ENCODE measurements around the gene PRICKLE1. TPM values are rescaled to one million over a fixed set of nuclear protein-coding genes. Genes with fewer than 3 reads are reported as not detected.
A peak's percentile ranks its signal among the peaks of the same experiment; 100 is the strongest.

Gene PRICKLE1
- polyA plus RNA-seq, 1 experiment: 36.0 TPM

GRCh38 chr12:42590330-42590934 is 886 bp upstream of the PRICKLE1 start:
- CTCF ChIA-PET: interaction anchor here (0.6 kb wide), 1 partner anchor 112 kb away, joined by 3 read pairs; no protein-coding TSS in a partner anchor
- POLR2A ChIA-PET: interaction anchor here (1.0 to 1.1 kb wide), 2 partner anchors 41 to 692 kb away, joined by 5 to 9 read pairs; no protein-coding TSS in a partner anchor
- DNase-seq (ENCODE audit: low read depth, low spot score): no peak
- Histone ChIP-seq H3K9me3 (ENCODE audit: control insufficient read depth, insufficient read depth, low read length) (no peaks in the 10 kb centered on the region; the same call in 1 of the 2 replicates), H3K27me3 (ENCODE audit: control insufficient read depth, insufficient read depth, low read length) (peaks cover 7% of the 10 kb centered on the region), H3K27ac (ENCODE audit: low read depth, low read length) (peak overlapping the region; percentile 50), H3K4me3 (ENCODE audit: low read depth, low read length) (peak overlapping the region; percentile 65)
- TF ChIP-seq CTCF (IDR thresholded peaks at IDR 0.05; ENCODE audit: low read depth, low read length): no peak

- ChIA-PET POLR2A (no interaction called here), CTCF (no interaction called here)
- H3K9me3 ChIP-seq (ENCODE audit: control insufficient read depth, insufficient read depth, low read length): no peaks in the 10 kb centered on the region; the same call in 1 of the 2 replicates
- H3K27ac ChIP-seq (ENCODE audit: low read depth, low read length): no peak overlapping the region
- H3K27me3 ChIP-seq (ENCODE audit: control insufficient read depth, insufficient read depth, low read length): peaks cover 5% of the 10 kb centered on the region
- peak overlapping the region; percentile 94 for H3K4me3 ChIP-seq (ENCODE audit: low read depth, low read length)
- TF ChIP-seq CTCF (IDR thresholded peaks at IDR 0.05; ENCODE audit: low read depth, low read length): peak; percentile 66
- DNase-seq (ENCODE audit: low read depth, low spot score): no peak
Measured at GRCh38 chr12:42588524-42589464, 752 bp downstream of the PRICKLE1 start.

DNA sequence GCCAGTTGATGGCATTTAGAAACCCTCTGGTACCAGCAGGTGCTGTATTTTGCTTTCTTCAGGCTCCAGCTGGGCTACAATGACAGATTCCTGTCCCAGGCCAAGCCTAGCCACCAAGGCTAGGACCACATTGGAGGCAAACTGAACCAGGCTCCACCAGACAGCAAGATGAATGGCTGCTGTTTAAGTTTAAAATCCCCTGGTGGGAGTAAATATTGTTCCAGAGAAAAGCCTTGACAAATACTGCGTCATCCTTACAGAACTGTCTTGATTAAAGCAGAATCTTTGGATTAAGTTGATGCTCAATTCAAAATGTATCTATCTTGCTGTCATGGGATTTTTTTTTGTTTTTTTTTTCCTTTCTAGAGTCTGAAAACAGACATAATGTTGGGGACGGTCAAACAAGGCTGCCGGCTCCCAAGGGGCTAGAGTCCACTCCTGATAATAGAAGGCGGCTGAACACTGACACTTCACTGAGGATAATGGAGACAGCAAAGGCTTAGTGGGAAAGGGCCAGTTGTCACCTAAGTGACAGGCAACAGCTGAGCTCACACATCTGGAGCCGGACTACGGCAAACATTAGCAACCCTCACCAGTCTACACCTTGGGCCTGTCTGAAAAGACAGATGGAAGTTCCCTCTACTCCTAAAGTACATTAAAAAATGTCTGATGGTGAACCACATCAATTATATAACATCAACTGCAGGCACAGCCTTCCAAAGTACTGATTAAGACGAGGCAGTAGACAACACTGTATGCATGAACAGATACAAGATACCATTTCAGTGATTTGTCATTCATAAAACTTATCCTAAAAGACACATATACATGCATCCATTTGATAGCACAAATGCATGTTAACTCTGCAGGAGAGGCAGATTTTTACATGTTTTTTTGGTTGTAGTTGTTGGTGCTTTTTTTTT is 1.7 kb downstream of the PRICKLE1 start:
- peak overlapping the region; percentile 94 for H3K4me3 ChIP-seq (ENCODE audit: low read depth, low read length)
- no peaks in the 10 kb centered on the region; the same call in 1 of the 2 replicates for H3K9me3 ChIP-seq (ENCODE audit: control insufficient read depth, insufficient read depth, low read length)
- H3K27ac ChIP-seq (ENCODE audit: low read depth, low read length): no peak overlapping the region
- no peak for TF ChIP-seq CTCF (IDR thresholded peaks at IDR 0.05; ENCODE audit: low read depth, low read length)
- H3K27me3 ChIP-seq (ENCODE audit: control insufficient read depth, insufficient read depth, low read length): peaks cover 2% of the 10 kb centered on the region
- ChIA-PET CTCF (interaction anchor here (1.3 to 2.2 kb wide), 4 partner anchors 18 to 749 kb away, joined by 3 to 8 read pairs (median 6); no protein-coding TSS in a partner anchor), POLR2A (no interaction called here)
- DNase-seq (ENCODE audit: low read depth, low spot score): no peak

DNA sequence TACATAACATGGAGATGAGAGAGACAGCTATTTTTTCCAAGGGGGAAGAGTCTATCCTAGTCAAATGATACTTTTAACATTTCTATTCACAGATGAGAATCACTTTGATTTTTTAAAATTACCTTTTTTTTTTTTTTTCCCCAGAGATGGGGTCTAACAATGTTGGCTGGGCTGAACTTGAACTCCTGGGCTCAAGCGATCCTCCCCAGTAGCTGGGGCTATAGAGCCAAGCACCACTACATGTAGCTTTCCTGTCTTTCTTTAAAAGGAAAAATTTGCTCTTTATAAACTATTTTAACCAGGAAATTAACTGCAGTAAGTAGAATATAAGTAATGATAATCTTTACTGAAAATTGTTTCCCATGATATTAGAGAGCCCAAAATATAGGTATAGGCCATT is 3.3 kb downstream of the PRICKLE1 start:
- Histone ChIP-seq H3K4me3 (ENCODE audit: low read depth, low read length) (peak overlapping the region; percentile 24; the same call in 1 of the 2 replicates), H3K27ac (ENCODE audit: low read depth, low read length) (no peak overlapping the region), H3K27me3 (ENCODE audit: control insufficient read depth, insufficient read depth, low read length) (no peaks in the 10 kb centered on the region), H3K9me3 (ENCODE audit: control insufficient read depth, insufficient read depth, low read length) (no peaks in the 10 kb centered on the region; the same call in 1 of the 2 replicates)
- TF ChIP-seq CTCF (IDR thresholded peaks at IDR 0.05; ENCODE audit: low read depth, low read length): peak; percentile 50
- DNase-seq (ENCODE audit: low read depth, low spot score): no peak
- ChIA-PET POLR2A (interaction anchor here (0.7 kb wide), 1 partner anchor 279 kb away, joined by 7 read pairs; no protein-coding TSS in a partner anchor), CTCF (interaction anchor here (0.7 to 2.2 kb wide), 6 partner anchors 17 to 752 kb away, joined by 3 to 8 read pairs (median 4); no protein-coding TSS in a partner anchor)

Data from AG04450 (cell line).